CD4-positive, alpha-beta T cell treated with Interleukin-2 at 100 ng/mL for 4 hours (primary cell): ENCODE results near the gene GOLGA5.

Experiments used
- DNase-seq: peaks from one replicate; pipeline ENCODE4 v3.0.0-alpha.2; 2020; ENCODE audit warnings: low spot score

The GOLGA5 gene

DNA sequence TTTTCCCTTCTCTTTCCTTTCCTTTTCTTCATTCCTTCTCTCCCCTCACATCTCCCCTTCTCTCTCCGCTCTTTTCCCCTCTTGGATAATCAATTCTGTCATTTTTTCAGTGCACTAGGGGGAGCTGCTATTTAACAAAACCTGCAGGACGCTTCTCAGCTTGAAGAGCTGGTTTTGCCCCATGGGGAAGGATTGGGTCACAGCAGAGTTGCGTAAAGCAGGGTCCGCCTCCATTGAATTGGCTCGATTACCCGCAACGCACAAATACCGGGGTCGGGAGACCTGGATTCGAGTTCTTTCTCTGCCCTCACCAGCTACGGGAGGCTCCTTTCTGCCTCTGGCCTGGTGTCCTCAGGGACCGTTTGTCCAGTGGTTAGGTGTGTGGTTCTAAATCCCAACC, 86.7 kb downstream of the GOLGA5 start:
- DNase-seq: no peak

DNA sequence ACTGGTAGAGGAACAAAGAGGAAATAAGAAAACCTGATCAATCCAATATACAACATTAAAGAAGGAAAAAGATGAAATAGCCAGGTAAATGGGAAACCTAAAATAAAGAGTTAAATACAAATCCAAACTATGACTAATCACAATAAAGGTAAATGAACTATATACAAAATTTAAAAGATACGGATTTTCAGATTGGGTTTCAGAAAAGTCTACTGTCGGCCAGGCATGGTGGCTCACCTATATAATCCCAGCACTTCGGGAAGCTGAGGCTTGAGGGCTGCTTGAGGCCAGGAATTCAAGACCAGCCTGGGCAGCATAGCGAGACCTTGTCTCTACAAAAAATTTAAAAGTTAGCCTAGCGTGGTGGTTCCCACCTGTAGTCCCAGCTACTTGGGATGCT, 89.0 kb downstream of the GOLGA5 start:
- no peak for DNase-seq

DNA sequence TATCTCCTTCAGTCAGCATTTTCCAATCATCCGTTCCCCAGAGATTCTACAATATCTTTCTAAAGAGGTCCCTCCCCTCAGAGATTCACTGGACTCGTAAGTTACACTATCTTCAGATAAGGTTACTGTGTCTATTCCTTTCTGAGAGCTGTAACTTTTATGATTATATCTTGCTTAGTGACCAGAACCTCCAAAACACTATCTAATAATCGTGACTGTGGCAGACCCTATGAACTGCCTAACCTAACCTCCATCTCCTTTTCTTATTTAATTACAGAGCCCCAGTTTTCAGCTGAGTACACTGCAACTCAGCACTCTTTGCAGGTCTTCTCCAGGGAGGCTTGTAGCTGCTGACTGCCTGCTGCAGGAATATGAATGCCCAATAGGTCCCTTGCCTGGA, 90.3 kb downstream of the GOLGA5 start:
- DNase-seq: no peak

DNA sequence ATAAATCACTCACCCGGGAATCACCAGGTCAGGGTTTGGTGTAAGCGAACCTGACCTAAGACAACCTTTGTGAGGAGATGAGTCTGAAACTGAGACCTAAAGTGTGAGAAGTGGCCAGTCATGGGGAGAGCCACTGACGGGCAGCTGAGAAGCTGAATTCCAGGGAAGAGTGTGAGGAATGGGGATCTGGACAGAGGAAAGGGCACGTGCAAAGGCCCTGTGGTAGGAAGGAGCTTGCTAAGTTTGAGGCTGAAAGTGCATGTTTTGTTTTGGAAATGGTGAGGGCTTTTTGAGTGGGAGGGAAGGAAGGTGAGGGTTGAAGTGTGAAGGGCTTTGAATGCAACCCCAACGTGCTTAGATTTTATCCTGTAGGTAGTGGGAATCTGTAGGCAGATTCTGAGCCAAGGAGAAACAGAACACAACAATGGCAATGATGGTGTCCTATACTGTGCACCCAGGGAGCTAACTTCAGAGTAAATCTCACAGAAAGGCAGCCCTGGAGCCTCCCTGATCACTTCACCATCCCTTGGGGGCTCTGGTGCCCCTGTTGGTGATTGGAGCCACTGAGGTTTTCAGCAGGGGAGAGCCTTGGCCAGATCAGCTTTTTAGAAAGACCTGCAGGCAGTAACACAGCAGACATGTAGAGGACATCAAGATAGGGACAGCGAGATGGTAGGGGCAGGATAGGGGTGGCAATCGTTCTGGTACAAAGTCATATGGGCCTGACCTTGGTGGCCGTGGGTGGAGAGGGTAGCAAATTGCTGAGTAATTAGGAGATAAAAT, 91.4 kb downstream of the GOLGA5 start:
- no peak for DNase-seq

DNA sequence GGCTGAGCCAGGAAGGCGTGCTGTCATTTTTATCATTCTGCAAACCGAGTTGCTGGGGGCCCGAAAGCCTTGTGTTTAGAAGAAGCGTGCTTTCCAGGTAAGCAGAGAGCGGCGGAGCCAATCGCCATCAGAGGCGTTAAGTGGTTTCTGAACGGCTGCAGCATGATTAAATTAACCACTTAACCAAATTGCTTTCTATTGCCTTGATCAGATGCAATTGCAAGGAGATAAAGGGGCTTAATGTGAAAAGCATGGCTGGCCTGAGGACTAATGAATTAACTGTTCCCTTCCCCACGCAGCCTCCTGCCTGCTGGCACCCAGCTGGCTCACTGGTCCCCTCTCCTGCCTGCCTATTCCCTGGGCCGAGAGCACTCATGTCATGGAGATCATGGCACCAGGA, 92.2 kb downstream of the GOLGA5 start:
- no peak for DNase-seq

DNA sequence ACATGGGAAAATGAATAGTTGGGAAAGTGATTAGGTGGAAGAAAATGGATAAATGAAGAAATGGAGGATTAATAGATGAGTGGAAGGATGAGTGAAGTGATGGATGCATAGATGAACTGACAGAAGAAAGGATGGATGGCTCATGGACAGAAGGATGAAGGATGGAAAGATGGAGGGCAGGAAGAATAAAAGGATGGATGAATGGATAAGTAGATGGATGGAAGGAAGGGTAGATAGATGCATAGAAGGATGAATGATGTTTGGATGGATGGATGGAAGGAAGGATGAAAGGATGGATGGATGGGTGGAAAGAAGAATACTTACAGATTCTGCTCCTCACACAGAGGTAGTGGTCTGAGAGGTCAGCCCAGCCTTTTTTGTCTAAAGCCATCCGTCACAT, 93.1 kb downstream of the GOLGA5 start:
- DNase-seq: no peak

DNA sequence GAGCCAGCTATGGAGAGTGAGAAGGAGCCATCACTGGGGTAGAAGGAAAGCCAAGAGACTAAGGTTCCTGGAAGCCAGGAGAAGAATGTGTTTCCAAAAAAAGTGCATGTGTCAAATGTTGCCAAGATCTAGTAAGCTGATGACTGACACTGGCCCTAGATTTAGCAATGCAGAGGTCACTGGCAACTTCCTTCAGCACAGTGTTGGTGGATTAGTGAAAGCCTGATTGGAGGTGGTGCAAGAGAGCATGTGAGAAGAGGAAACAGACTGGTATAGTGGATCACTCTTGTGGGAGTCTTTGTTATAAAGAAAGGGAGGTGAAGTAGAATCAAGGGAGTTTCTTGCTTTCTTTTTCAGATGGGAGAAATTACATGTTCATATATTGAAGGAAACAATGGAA, 94.8 kb downstream of the GOLGA5 start:
- DNase-seq: no peak
